Fibroblast of villous mesenchyme (primary cell): ENCODE measurements around the gene RPS8. TPM values are rescaled to one million over a fixed set of nuclear protein-coding genes. Genes with fewer than 3 reads are reported as not detected.

Source experiments
- DNase-seq: peaks from one replicate; pipeline ENCODE4 v3.0.0-alpha.2; 2010; ENCODE audit warnings: low read depth
- H3K4me3 ChIP-seq: 2 replicates; pipeline ENCODE4 v1.5.1; 2011; ENCODE audit warnings: low read depth, mild to moderate bottlenecking, low read length
- CTCF ChIP-seq: IDR thresholded peaks from 2 replicates; pipeline ENCODE4 v1.5.1; 2012; ENCODE audit warnings: low read depth, mild to moderate bottlenecking, low read length; ENCODE audit not compliant: insufficient read depth
- total RNA-seq: library from RNA; depleted of rRNA; stranded (reverse); fragments of >200 nt; gene quantifications from 2 replicates; pipeline ENCODE4 v1.2.3, GENCODE V29; 2012

Gene RPS8
- total RNA-seq, 1 donor, result 1,233 TPM

GRCh38 chr1:44780583-44781121, 5.3 kb downstream of the RPS8 start:
- no peak for TF ChIP-seq CTCF
- DNase-seq, result no peak
- H3K4me3 ChIP-seq, result no peak overlapping the region

- TF ChIP-seq CTCF, result no peak
- peak overlapping the region; percentile 36 for H3K4me3 ChIP-seq
- no peak for DNase-seq
These were observed 8.4 kb downstream of the RPS8 start for GRCh38 chr1:44783697-44784093.

- no peak for TF ChIP-seq CTCF
- peak overlapping the region; percentile 36 for H3K4me3 ChIP-seq
- DNase-seq, result no peak
These were observed 9.0 kb downstream of the RPS8 start for GRCh38 chr1:44784094-44785028.

- H3K4me3 ChIP-seq, result no peak overlapping the region
- DNase-seq, result no peak
- no peak for TF ChIP-seq CTCF
These were observed 9.7 kb downstream of the RPS8 start for GRCh38 chr1:44785029-44785380.

GRCh38 chr1:44785501-44786137, 10.3 kb downstream of the RPS8 start:
- DNase-seq, result no peak
- no peak for TF ChIP-seq CTCF
- H3K4me3 ChIP-seq, result peak overlapping the region; percentile 59

- TF ChIP-seq CTCF, result peak; percentile 98
- peak overlapping the region; percentile 59 for H3K4me3 ChIP-seq
- DNase-seq, result peak; percentile 56
These were observed 10.9 kb downstream of the RPS8 start for GRCh38 chr1:44786138-44786840.
